Gastroesophageal sphincter (tissue), 4 donors: ENCODE results near the gene SLC43A2. TPM values are rescaled to one million over a fixed set of nuclear protein-coding genes. Genes with fewer than 3 reads are reported as not detected.
A peak's percentile ranks its signal among the peaks of the same experiment; 100 is the strongest.
"Not testable (repeated sequence)": the region's sequence is repeated elsewhere in the genome, so short reads cannot be mapped to it uniquely, and the experiment has no call there.

Experiments used
- ATAC-seq: fragments of 150-250 bp; one replicate; pipeline ENCODE4 v1.9.1; 2016; ENCODE audit warnings: mild to moderate bottlenecking, moderate library complexity
- H3K27ac ChIP-seq, 4 donors: fragments of 200-600 bp; sonication (generic) in 3 of 4; 1 replicate in 3 of 4; 2 replicates in 1 of 4; pipeline ENCODE4 v1.5.1; 2016 to 2019
- H3K27me3 ChIP-seq: fragments of 200-600 bp; sonication (generic); one replicate; pipeline ENCODE4 v1.5.1; 2019
- H3K36me3 ChIP-seq, 2 donors: fragments of 200-600 bp; sonication (generic); one replicate each; pipeline ENCODE4 v1.5.1; 2019; ENCODE audit warnings: control low read depth in 1 of 2
- H3K4me1 ChIP-seq, 3 donors: fragments of 200-600 bp; sonication (generic); 1 replicate in 2 of 3; 2 replicates in 1 of 3; pipeline ENCODE4 v1.5.1; 2016 to 2019; ENCODE audit warnings: control low read depth in 2 of 3
- H3K4me3 ChIP-seq, 2 donors: fragments of 200-600 bp; sonication (generic); one replicate each; pipeline ENCODE4 v1.5.1; 2019; ENCODE audit warnings: mild to moderate bottlenecking in 1 of 2, moderate library complexity in 1 of 2
- H3K9me3 ChIP-seq, 3 donors: fragments of 200-600 bp; sonication (generic); one replicate each; pipeline ENCODE4 v1.5.1; 2017 to 2019; ENCODE audit warnings: control low read depth in 2 of 3
- EP300 ChIP-seq: sonication (generic); formaldehyde crosslinking; IDR thresholded peaks from one replicate; pipeline ENCODE4 v1.6.1; 2017; ENCODE audit warnings: antibody characterized with exemption, mild to moderate bottlenecking
- POLR2A ChIP-seq, 2 donors: fragments of 450-650 bp; IDR thresholded peaks; one replicate each; pipeline ENCODE4 v1.6.1; 2017; ENCODE audit warnings: antibody characterized with exemption in 2 of 2, mild to moderate bottlenecking in 2 of 2, moderate library complexity in 1 of 2
- POLR2AphosphoS5 ChIP-seq: sonication (generic); formaldehyde crosslinking; IDR thresholded peaks from one replicate; pipeline ENCODE4 v1.6.1; 2017; ENCODE audit warnings: antibody characterized with exemption
- WGBS, 2 donors: methylation state at CpG; one replicate each; pipeline ENCODE4 v1.1.5; 2018; ENCODE audit warnings: low coverage in 1 of 2; 5-methylcytosine and 5-hydroxymethylcytosine counted together
- total RNA-seq, 4 donors: library from RNA; depleted of rRNA; stranded (reverse); fragments of >200 nt; gene quantifications; one replicate each; pipeline ENCODE4 v1.1.0, GENCODE V29; 2016
- TF ChIP-seq, protein P1 (sequence below), 4 experiments: fragments of 200-600 bp in 2 of 4; fragments of 450-650 bp in 2 of 4; sonication (generic) in 1 of 4; IDR thresholded peaks; one replicate each; pipeline ENCODE4 v1.5.1; 2017 to 2019; ENCODE audit warnings: antibody characterized with exemption in 4 of 4, mild to moderate bottlenecking in 2 of 4, moderate library complexity in 2 of 4

The SLC43A2 gene
- total RNA-seq, 4 donors from 2014 or later: 6.4 to 16.8 (median 10.4) TPM

DNA sequence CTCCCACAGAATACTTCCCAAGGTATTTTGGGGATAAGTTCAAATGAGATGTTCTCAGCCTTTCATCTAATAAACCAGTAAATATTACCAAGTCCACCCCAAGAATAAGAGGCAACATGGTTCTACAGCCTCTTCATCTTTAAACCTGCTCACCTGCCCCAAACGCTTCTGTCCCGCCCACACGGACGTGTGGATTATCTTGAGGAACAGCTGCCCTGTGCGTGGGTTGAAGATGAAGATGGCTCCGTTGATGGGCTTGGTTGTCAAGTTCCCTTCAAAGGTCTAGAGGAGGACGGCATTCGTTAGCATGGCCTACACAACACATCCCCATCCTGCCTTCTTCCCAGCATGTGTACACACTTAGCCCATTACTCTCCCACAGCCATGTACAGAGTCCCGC lies 29.5 kb upstream of the SLC43A2 start:
- Histone ChIP-seq H3K27ac (no peak overlapping the region), H3K36me3 (peaks cover 31 to 100% of the 10 kb centered on the region in 2 donors), H3K4me3 (no peak overlapping the region), H3K27me3 (no peaks in the 10 kb centered on the region), H3K4me1 (no peaks in the 10 kb centered on the region), H3K9me3 (no peaks in the 10 kb centered on the region)
- 71 to 83% methylated on average over 5 of the region's 9 CpGs for whole genome bisulfite sequencing, 2 donors
- no peak for ATAC-seq
- TF ChIP-seq EP300: no peak
- TF ChIP-seq POLR2A (IDR thresholded peaks at IDR 0.05): no peak
- TF ChIP-seq, protein P1, sequence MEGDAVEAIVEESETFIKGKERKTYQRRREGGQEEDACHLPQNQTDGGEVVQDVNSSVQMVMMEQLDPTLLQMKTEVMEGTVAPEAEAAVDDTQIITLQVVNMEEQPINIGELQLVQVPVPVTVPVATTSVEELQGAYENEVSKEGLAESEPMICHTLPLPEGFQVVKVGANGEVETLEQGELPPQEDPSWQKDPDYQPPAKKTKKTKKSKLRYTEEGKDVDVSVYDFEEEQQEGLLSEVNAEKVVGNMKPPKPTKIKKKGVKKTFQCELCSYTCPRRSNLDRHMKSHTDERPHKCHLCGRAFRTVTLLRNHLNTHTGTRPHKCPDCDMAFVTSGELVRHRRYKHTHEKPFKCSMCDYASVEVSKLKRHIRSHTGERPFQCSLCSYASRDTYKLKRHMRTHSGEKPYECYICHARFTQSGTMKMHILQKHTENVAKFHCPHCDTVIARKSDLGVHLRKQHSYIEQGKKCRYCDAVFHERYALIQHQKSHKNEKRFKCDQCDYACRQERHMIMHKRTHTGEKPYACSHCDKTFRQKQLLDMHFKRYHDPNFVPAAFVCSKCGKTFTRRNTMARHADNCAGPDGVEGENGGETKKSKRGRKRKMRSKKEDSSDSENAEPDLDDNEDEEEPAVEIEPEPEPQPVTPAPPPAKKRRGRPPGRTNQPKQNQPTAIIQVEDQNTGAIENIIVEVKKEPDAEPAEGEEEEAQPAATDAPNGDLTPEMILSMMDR (IDR thresholded peaks at IDR 0.05): no peak
- no peak for TF ChIP-seq POLR2AphosphoS5

DNA sequence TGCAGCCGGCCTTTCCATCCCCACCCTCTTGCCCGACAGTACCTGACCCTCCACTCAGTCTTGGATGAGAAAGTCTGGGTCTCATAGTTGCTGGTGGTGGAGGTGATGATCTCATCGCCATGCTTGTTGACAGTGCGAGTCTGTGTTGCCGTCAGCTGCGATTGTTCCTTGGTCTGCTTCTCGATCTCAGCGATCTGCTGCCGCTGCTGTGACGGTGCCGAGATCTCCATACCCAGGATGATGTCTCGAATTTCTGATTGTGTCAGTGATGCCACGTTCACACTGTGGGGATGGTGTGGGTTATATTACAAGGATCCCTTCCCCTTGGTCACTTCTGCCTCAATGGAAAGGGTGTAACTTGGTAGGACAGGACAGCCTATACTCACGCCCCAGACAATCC lies 25.1 kb upstream of the SLC43A2 start:
- H3K27ac ChIP-seq: peak overlapping the region in 1 of 4 donors; percentile 31
- peaks cover 2 to 22% (median 7%) of the 10 kb centered on the region in 3 donors for H3K4me1 ChIP-seq
- H3K36me3 ChIP-seq: peaks cover 12 to 87% of the 10 kb centered on the region in 2 donors
- no peaks in the 10 kb centered on the region for H3K9me3 ChIP-seq
- H3K4me3 ChIP-seq: no peak overlapping the region
- no peaks in the 10 kb centered on the region for H3K27me3 ChIP-seq
- ATAC-seq: no peak
- WGBS, 2 donors: 90% methylated on average over 9 of the region's 14 CpGs; no CpG with 5 or more reads in 1 of the 2 donors
- no peak for TF ChIP-seq POLR2A (IDR thresholded peaks at IDR 0.05)
- no peak for TF ChIP-seq EP300
- TF ChIP-seq, protein P1 (IDR thresholded peaks at IDR 0.05): no peak
- no peak for TF ChIP-seq POLR2AphosphoS5

DNA sequence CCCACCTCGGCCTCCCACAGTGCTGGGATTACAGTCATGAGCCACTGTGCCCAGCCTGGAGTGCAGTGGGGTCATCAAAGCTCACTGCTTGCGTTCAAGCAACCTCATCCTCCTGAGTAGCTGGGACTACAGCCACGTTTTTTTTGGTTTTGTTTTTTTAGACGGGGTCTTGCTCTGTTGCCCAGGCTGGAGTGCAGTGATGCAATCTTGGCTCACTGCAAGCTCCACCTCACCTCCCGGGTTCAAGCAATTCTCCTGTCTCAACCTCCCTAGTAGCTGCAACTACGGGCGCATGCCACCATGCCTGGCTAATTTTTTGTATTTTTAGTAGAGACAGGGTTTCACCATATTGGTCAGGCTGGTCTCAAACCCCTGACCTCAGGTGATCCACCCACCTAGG lies 24.2 kb upstream of the SLC43A2 start:
- H3K27me3 ChIP-seq, ATAC-seq, H3K27ac ChIP-seq, H3K4me3 ChIP-seq, H3K9me3 ChIP-seq: not testable (repeated sequence)
- peaks cover 6 to 32% (median 15%) of the 10 kb centered on the region in 3 donors for H3K4me1 ChIP-seq
- WGBS, 2 donors: 66 to 81% methylated on average over 4 to 7 of the region's 7 CpGs
- peaks cover 7 to 77% of the 10 kb centered on the region in 2 donors for H3K36me3 ChIP-seq

DNA sequence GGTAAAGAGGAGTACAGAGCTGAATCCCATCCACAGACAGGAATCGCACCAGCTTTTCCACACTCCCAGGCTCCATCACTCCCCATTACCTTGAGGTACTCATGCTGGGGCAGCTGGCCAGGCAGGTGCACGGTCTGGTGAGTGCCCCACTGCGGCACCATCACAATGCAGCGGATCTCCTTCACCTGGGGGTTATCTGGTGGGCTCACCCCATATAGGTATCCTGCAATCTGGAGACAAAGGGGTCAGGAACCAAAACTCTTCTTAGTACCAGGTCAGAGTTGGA lies 22.9 kb upstream of the SLC43A2 start:
- WGBS, 2 donors: 80% methylated on average over 1 of the region's 4 CpGs; no CpG with 5 or more reads in 1 of the 2 donors
- Histone ChIP-seq H3K27me3 (no peaks in the 10 kb centered on the region), H3K36me3 (peaks cover 7 to 64% of the 10 kb centered on the region in 2 donors), H3K4me3 (no peak overlapping the region), H3K27ac (peak overlapping the region in 3 of 4 donors; percentile 98 to 99 (median 99)), H3K9me3 (no peaks in the 10 kb centered on the region), H3K4me1 (peaks cover 7 to 45% (median 25%) of the 10 kb centered on the region in 3 donors)
- no peak for ATAC-seq
- TF ChIP-seq POLR2AphosphoS5 (no peak), POLR2A (IDR thresholded peaks at IDR 0.05) (no peak), EP300 (no peak)
- TF ChIP-seq, protein P1 (IDR thresholded peaks at IDR 0.05): no peak

DNA sequence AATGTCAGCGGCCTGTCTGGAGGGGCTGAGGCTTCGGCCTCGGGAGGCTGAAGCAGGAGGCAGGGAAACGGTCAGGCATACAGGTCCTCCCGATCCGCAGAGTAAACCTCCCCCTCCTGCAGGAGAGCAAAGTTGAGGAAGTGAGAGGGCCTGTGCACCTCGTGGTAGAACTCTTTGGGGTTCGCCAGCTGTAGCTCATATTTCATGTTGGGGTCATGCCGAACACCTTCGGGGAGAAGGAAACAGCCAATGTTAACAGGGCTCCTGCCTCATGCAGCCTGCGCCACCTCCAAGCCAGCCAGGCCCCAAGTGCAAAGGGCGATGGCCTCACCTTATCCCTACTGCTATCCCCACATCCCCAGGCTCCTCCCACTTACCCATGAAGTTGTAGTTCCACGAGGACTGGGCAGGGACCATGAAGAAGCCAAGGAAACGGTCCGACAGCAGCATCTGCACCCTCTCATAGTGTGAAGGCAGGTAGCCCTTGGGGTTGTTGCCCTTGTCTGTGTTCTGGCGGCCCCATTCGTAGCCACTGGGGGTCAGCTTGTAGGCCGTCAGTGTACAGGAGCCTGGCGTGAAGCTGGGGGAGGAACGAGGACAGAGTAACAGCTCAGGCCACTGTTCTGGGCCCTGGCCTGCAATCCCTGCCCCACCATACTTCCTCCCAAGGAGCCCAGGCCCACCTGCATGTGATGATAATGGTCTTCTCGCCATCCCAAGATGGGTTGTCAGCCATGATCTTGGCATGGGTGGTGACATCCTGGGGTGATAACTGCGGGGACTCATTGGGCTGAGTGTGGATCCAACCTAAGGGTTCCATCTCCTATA lies 22.3 kb upstream of the SLC43A2 start:
- no peak for ATAC-seq
- H3K4me1 ChIP-seq: peaks cover 7 to 50% (median 27%) of the 10 kb centered on the region in 3 donors
- H3K4me3 ChIP-seq: no peak overlapping the region
- WGBS, 2 donors: 70 to 77% methylated on average over 5 to 6 of the region's 22 CpGs
- H3K9me3 ChIP-seq: no peaks in the 10 kb centered on the region
- peak overlapping the region; percentile 92 to 99 (median 98) for H3K27ac ChIP-seq
- TF ChIP-seq POLR2AphosphoS5: no peak
- TF ChIP-seq, protein P1 (IDR thresholded peaks at IDR 0.05): no peak
- TF ChIP-seq EP300: no peak
- no peak for TF ChIP-seq POLR2A (IDR thresholded peaks at IDR 0.05)
- no peaks in the 10 kb centered on the region for H3K27me3 ChIP-seq
- peaks cover 4 to 59% of the 10 kb centered on the region in 2 donors for H3K36me3 ChIP-seq
